ENCODE data around the gene TRIM21. TPM values are rescaled to one million over a fixed set of nuclear protein-coding genes. Genes with fewer than 3 reads are reported as not detected.

The TRIM21 gene
- total RNA-seq, 1 experiment from 2014 or later = 14.7 TPM

Other genes starting within 250 kb of the TRIM21 start
- not detected in 2 replicates for gene OR52B4, start 25.3 kb downstream of the TRIM21 start, total RNA-seq (2014; rRNA removed; shearing (Covaris generic))
- gene OR52K2, start 55.6 kb upstream of the TRIM21 start, total RNA-seq (2014; rRNA removed; shearing (Covaris generic)) = not detected in 2 replicates
- not detected in 2 replicates for gene OR52K1, start 88.9 kb upstream of the TRIM21 start, total RNA-seq (2014; rRNA removed; shearing (Covaris generic))
- not detected in 2 replicates for gene OR52M1, start 151.5 kb upstream of the TRIM21 start, total RNA-seq (2014; rRNA removed; shearing (Covaris generic))
- gene OR52I2, start 188.0 kb upstream of the TRIM21 start, total RNA-seq (2014; rRNA removed; shearing (Covaris generic)) = not detected in 2 replicates
- gene OR52I1, start 200.3 kb upstream of the TRIM21 start, total RNA-seq (2014; rRNA removed; shearing (Covaris generic)) = not detected in 2 replicates
- 3.1 and 3.4 TPM in 2 replicates for gene TRIM68, start 214.5 kb upstream of the TRIM21 start, total RNA-seq (2014; rRNA removed; shearing (Covaris generic))
- not detected in 2 replicates for gene OR51D1, start 243.8 kb upstream of the TRIM21 start, total RNA-seq (2014; rRNA removed; shearing (Covaris generic))

All from HT-29 (cell line).